ENCODE results near the gene HTR2B. TPM values are rescaled to one million over a fixed set of nuclear protein-coding genes. Genes with fewer than 3 reads are reported as not detected.

Gene HTR2B
- total RNA-seq, 3 donors from 2014 or later, result 0.29 to 1.4 (median 0.98) TPM

- Histone ChIP-seq H3K4me3 (no peak overlapping the region), H3K36me3 (no peaks in the 10 kb centered on the region), H3K4me1 (no peaks in the 10 kb centered on the region), H3K9me3 (peaks cover 17 to 34% of the 10 kb centered on the region in 2 donors), H3K27ac (no peak overlapping the region), H3K27me3 (no peaks in the 10 kb centered on the region)
- no peak for TF ChIP-seq CTCF (IDR thresholded peaks at IDR 0.05)
- TF ChIP-seq POLR2A (IDR thresholded peaks at IDR 0.05), result no peak
- no peak for TF ChIP-seq POLR2AphosphoS5 (IDR thresholded peaks at IDR 0.05)
- DNase-seq (ENCODE audit: low spot score in 2 of 2), result no peak
- intact Hi-C loops (cut with DNase I; ENCODE audit: low total_unique reads), result no loop called here
Observed at GRCh38 chr2:231094736-231095346, 30.0 kb downstream of the HTR2B start.

DNA sequence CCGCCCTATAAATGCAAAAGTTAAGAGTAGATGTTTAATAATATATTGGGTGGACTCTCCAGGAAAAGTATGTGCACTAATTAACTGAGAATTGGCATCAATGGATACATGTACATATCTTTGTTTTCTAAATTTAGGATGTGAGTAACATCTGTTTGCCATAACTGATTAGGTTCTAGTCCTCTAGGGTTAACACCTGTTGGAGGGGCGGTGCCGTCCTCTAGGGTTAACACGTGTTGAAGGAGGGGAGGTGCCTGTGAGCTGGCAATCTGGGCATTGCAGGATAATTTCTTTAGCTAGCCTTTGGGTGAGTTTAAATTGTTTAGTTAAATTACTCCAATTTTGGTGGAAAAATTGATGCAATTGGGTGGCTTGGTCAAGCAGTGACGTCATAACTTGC lies 30.9 kb downstream of the HTR2B start:
- no peak overlapping the region for H3K4me3 ChIP-seq
- H3K27ac ChIP-seq, result no peak overlapping the region
- H3K27me3 ChIP-seq, result no peaks in the 10 kb centered on the region
- intact Hi-C loops (cut with DNase I; ENCODE audit: low total_unique reads), result no loop called here
- no peak for DNase-seq (ENCODE audit: low spot score in 2 of 2)
- H3K4me1 ChIP-seq, result no peaks in the 10 kb centered on the region
- H3K36me3 ChIP-seq, result no peaks in the 10 kb centered on the region
- TF ChIP-seq POLR2A (IDR thresholded peaks at IDR 0.05) (no peak), POLR2AphosphoS5 (IDR thresholded peaks at IDR 0.05) (no peak), CTCF (IDR thresholded peaks at IDR 0.05) (no peak)
- peaks cover 8 to 25% of the 10 kb centered on the region in 2 donors for H3K9me3 ChIP-seq

DNA sequence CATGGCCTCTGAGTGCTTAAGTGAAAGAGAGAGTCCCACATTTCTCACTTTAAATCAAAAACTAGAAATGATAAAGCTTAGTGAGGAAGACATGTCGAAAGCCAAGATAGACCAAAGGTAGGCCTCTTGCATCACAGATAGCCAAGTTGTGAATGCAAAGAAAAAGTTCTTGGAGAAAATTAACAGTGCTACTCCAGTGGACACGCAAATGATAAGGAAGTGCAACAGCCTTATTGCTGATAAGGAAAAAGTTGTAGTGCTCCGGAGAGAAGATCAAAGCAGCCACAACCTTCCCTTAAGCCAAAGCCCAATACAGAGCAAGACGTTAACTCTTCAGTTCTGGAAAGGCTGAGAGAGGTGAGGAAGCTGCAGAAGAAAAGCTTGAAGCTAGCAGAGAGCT lies 36.1 kb downstream of the HTR2B start:
- TF ChIP-seq CTCF (IDR thresholded peaks at IDR 0.05), result no peak
- Histone ChIP-seq H3K4me3 (no peak overlapping the region), H3K4me1 (no peaks in the 10 kb centered on the region), H3K27ac (no peak overlapping the region), H3K9me3 (no peaks in the 10 kb centered on the region), H3K36me3 (peaks cover 8% of the 10 kb centered on the region), H3K27me3 (no peaks in the 10 kb centered on the region)
- intact Hi-C loops (cut with DNase I; ENCODE audit: low total_unique reads), result no loop called here
- no peak for DNase-seq (ENCODE audit: low spot score in 2 of 2)

DNA sequence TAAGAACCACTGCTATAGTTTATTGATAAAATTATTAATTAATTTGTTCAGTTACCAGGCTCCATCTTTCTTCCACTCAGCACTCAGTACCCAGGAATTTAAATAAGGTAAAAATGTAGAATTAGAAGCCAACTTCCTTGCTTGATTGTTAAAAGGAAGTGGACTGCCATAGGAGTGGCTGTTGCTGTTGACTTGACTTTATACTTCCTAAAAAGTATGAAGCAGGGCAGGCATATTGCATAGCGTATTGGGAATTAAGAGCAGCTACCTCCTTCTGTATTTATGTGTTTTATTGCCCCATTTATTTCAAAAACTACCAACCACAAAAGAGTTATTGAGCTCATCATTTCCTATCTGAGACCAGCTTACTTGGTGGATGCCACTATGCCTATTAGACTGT lies 40.3 kb downstream of the HTR2B start:
- no peak overlapping the region for H3K4me3 ChIP-seq
- H3K9me3 ChIP-seq, result no peaks in the 10 kb centered on the region
- intact Hi-C loops (cut with DNase I; ENCODE audit: low total_unique reads), result no loop called here
- H3K27me3 ChIP-seq, result no peaks in the 10 kb centered on the region
- no peak for DNase-seq (ENCODE audit: low spot score in 2 of 2)
- H3K4me1 ChIP-seq, result no peaks in the 10 kb centered on the region
- H3K36me3 ChIP-seq, result peaks cover 13% of the 10 kb centered on the region
- no peak overlapping the region for H3K27ac ChIP-seq
- TF ChIP-seq POLR2A (IDR thresholded peaks at IDR 0.05) (no peak), POLR2AphosphoS5 (IDR thresholded peaks at IDR 0.05) (no peak), CTCF (IDR thresholded peaks at IDR 0.05) (no peak)

GRCh38 chr2:231069379-231070054 lies 55.3 kb downstream of the HTR2B start:
- Histone ChIP-seq H3K27me3 (no peaks in the 10 kb centered on the region), H3K36me3 (peaks cover 3% of the 10 kb centered on the region), H3K9me3 (no peaks in the 10 kb centered on the region), H3K4me1 (no peaks in the 10 kb centered on the region), H3K27ac (no peak overlapping the region), H3K4me3 (no peak overlapping the region)
- no peak for TF ChIP-seq POLR2A (IDR thresholded peaks at IDR 0.05)
- TF ChIP-seq CTCF (IDR thresholded peaks at IDR 0.05), result no peak
- TF ChIP-seq POLR2AphosphoS5 (IDR thresholded peaks at IDR 0.05), result no peak
- DNase-seq (ENCODE audit: low spot score in 2 of 2), result no peak
- intact Hi-C loops (cut with DNase I; ENCODE audit: low total_unique reads), result no loop called here
